Putamen (tissue), 1 donor: ENCODE results near the gene AUH.

Experiments used
- DNase-seq: peaks from one replicate; pipeline ENCODE4 v3.0.0-alpha.2; 2016; ENCODE audit warnings: low spot score

The AUH gene

GRCh38 chr9:91247278-91247677 lies 114.4 kb downstream of the AUH start:
- no peak for DNase-seq

GRCh38 chr9:91246846-91247245 lies 114.9 kb downstream of the AUH start:
- peak; percentile 35 for DNase-seq

DNA sequence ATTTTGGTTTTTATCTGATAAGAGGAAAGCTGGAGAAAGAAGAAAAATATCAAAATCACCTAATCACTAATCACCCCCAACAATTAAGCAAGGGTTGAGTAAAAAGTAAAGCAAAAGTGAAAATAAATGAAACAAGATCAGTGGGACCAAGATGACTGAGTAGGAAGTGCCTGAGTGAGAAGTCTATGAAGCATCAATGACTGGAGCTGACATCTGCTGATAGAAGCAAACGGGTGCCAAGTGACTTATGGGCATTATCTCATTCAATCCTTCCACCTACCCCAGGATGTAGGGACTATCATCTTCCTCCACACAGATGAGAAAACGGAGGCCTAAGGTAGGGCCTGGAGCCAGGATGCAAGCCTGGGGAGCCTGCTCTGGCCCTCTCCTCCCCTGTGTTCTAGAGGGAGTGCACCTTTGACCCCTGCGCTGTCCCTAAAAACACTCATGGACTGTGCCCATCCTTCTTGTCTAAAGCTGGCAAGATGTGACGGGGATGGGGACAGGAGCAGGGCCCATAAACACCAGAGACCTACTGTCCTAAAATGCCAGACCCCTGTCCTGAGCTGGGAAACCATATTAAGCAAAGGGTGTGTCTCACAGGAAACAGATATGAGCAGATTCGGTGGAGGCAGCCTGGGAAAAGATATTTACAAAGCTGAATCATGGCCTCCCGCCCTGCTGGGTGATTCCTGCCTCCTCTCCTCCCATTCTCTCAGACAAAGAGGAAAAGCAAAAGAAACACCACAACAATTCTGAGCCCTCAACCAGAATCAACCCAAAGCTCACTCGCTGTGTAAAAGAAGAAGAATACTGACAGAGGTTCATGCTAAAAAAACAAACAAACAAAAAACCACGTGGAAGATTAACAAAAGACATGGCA lies 116.0 kb downstream of the AUH start:
- DNase-seq = no peak

GRCh38 chr9:91243029-91243428 lies 118.7 kb downstream of the AUH start:
- no peak for DNase-seq

DNA sequence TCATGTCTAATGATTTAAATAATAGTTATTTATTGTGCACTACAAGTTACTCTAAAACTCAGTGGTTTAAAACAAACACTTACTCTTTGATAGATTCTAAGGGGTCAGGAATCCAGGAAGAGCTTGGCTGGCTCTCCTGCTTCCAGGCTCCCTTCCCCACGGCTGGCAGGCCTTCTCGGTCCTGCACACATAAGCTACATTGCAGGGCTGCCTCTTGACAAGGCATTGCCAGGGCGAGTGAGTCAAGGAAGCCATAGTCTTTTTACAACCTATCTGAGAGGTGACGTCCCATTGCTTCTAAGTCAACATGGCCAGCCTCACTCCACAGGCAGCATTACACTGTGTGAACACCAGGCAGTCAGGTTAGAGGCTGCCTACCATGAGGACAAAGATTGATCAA lies 119.8 kb downstream of the AUH start:
- DNase-seq = no peak

DNA sequence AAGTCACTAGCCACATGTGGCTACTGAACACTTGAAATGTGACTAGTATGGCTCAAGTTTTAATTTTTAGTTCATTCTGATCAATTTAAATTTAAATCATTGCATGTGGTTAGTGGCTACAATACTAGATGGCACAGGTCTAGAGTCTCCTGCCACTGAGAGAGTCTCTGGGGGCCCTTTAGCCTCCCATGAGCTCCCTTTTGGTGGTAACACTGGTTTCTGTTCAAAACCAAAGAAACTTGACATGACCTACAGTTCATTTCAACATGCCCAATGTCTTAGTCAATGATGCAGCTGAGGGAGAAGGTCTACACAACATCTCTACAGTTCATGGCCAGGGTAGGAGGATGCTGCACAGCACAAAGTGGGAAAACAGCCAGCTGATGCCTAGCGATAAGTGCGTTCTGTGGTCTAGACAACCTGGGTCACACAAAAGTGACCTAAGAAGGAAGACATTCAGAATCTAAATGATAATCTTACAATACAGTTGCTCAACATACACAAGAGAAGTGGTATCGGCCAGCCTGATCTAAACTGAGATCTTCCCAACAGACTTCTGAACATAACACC lies 121.0 kb downstream of the AUH start:
- no peak for DNase-seq

DNA sequence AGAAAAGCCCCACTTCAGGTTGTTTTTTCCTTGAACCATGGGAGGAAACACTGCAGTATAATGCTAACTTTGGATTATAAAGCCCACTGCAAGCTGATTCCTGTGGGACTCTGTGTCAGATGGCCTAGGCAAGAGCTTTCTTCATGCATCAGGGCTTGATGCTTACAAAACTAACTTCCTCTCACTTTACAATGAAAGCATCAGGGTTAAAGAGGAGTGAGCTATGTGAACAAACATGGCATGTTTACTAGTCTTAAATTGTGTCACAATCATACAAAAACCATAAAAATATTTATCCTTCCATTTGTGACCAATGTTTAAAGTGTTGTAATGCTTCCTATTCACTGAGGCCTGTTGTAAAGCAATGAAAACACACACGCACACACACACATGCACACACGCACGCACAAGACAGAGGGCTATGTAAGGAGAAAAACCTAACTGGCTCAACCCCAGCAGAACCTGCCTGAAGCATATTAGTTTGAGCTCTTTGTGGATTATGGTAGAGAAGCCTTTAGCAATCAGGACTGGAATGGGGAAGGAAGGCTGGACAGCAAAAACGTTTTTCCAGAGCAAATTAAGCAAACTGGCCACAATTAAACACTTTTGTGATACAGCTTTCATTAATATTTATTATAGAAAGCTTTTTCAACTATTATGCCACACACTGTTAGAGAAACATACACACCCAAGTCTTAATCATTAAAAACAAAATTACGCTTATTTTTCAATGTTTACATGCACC lies 122.2 kb downstream of the AUH start:
- no peak for DNase-seq

GRCh38 chr9:91234523-91234922 lies 127.2 kb downstream of the AUH start:
- no peak for DNase-seq

DNA sequence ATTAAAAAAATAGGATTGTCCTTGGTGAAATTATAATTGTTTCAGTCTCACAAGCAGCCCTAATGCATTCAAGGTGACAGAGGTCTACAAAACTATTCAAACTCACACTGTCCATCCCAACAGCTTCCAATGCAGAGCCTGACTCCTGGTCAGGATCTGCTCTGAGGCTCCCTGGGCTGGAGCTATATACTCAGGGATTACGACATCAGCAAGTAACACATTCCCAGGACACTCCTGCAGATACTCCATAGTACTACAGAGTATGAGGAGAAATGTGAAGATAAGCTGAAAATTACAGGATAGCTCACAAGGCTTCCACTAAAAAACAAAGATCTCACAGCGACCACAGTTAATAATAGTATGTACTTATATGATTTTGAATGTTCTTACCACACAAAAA lies 130.1 kb downstream of the AUH start:
- no peak for DNase-seq

DNA sequence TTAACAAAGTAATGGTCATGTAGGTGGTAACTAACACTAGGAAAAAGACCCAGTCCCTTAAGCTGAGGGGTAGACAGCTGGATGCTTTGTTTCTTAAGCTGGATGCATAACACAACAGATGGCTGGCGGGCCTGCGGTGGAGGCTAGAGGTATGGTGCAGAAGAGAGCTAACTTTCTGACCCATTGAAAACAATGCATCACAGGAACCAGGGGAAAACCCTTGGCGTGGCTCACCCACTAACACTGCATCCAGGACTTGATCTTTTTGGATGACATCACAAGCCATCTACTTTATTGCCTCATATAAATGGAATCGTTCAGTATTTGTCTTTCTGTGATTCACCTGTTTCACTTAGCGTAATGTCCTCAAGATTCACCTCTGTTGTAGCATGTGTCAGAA lies 138.7 kb downstream of the AUH start:
- DNase-seq = no peak

DNA sequence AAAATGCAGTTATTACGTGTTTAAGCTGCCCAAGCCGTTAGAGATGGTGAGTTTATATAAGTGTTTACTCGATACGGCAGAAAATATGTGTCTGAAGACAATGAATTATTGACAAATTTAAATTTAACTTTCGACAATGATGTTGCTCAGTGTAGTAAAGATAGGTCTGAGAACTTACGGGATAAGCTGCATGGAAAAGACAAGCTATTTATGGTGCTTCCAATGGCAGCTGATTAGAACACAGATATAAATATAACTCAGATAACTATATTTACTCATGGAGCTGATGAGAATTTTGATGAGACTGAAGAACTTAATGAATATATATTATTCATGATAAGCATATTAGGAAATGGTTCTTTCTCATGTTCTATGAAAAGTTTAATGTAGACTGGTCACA lies 139.3 kb downstream of the AUH start:
- DNase-seq = no peak

- no peak for DNase-seq
These were observed 140.4 kb downstream of the AUH start for GRCh38 chr9:91221332-91221731.

- no peak for DNase-seq
These were observed 141.1 kb downstream of the AUH start for GRCh38 chr9:91220491-91221135.

- no peak for DNase-seq
These were observed 141.7 kb downstream of the AUH start for GRCh38 chr9:91220021-91220420.

- no peak for DNase-seq
These were observed 142.2 kb downstream of the AUH start for GRCh38 chr9:91219557-91219956.

DNA sequence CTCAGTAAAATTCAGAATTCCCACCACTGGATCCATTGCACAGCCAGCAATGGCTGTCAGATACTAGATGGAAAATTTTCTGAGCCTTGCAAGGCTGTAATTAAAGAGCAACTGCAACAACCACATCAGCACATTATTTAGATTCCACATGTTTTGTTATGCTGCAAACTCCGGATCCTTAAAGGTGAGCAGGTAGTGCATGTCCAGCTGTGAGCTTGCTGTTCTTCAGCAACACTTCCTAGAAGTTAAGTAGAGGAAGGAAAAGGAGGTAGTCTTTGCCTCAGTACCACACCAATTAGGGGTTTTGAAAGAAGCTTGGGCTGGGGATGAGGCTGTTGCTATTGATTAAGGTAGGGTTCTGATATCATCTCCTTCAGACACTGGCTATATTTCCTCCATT lies 144.3 kb downstream of the AUH start:
- DNase-seq = no peak

DNA sequence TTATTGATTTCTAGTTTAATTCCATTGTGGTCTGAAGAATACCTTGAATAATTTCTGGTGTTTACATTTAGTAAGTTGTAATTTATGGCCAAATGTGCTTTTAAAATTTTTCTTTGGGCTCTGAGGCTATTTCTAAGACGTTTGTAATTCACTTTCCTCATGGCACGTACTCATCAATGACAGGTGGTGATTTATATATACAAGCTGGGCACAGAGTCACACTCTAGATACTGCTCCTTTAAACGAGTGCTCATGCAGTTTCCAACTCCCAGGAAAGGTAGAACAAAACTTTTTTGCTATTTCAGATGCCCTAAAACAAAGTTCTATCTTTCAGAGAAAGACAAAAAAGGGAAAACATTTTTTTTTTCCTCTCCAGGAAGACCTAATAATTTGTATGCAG lies 146.9 kb downstream of the AUH start:
- DNase-seq = no peak

DNA sequence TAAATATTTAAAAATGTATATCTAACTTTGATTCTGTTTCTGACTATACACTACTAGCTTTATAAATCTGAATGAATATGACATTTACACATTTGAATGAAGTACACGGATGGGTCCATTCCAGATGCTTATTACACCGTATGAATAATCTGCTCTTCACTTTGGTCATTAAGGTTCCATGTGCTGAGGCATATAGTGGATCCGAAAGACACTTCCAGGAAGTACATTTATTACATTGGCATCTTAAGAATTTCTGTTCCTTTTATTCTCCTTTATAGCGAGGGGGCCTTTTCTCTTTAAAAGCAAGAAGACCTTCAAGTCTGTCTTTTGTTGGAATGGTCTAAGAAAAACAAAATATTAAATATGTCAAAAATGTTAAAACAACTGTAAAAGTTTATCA lies 147.6 kb downstream of the AUH start:
- no peak for DNase-seq

DNA sequence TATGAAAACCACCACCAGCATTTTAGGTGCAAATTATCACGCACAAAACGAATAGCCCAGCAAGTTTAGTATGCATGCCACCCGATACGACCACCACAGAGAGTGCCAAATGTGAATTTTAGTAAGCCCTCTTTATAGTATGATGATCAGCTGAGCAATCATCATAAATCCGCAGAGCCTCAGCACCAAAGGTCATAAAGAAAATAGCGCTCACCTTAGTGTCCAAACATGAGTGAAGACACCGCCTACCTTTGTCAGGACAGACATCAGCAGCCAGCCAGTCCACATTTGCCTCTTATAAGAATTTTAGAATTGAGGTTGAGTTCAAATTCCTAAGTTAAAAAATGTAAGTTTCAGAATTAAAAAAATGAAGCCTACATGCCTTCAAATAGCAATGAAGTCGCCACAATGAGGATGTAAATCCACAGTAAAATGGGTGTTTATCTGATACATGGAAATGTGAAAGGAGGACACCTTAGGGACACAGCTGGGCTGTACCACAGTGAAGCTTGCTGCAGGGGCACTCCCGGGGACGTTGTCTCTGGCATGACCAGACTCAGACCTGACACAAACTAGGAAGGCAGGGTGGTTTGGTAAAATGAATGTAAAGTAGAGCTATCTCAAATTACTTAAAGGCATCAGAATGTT lies 149.0 kb downstream of the AUH start:
- DNase-seq = no peak

DNA sequence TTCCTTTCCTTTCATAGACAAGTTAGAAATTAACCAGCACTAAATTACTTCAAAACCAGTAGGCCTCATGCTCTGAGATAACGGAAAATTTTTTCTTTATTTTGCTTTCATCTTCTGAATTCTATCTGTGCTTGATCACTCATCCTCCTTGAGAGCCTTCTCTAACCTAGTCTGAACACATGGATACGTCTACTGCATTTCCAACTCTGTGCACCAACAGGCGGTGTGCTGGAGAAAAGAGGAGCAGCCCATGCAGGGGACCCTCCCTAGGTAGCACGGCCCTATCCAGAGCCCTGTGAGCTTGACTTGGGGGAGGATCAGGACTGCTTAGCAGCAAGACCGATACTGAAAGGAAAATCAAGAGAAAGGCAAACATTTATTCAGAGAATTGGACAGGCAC lies 149.8 kb downstream of the AUH start:
- DNase-seq = no peak

GRCh38 chr9:91211414-91211813 lies 150.3 kb downstream of the AUH start:
- DNase-seq = no peak

- DNase-seq = no peak
These were observed 151.4 kb downstream of the AUH start for GRCh38 chr9:91210318-91210717.
